GM19397 (cell line): Measurements from ENCODE around the gene AIFM3.

Source experiments
- ATAC-seq: cut with Tn5 transposase; IDR thresholded peaks from one replicate; pipeline ENCODE4 v1.9.1; 2021; ENCODE audit warnings: mild to moderate bottlenecking, moderate library complexity; ENCODE audit not compliant: unreplicated experiment

Gene AIFM3

GRCh38 chr22:21022955-21023614, 56.0 kb downstream of the AIFM3 start:
- no peak for ATAC-seq

DNA sequence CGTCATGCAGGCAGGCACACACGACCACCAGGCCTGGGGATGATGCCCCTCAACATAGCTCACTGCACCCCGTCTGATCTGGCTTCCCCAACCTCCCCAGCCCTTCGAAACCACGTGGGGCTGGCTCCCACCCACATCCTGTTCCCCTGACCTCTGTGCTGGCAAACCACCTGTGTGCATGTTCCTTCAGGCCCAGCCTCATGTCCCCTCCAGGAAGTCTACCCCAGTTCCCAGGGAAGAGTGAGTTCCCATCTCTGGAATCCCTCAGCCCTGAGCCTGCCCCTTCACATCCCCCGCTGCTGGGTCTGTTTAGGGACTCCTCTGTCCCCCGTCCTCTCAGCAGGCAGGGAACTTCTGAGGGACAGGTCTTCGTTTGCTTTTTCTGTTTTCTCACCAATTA, 58.2 kb downstream of the AIFM3 start:
- ATAC-seq, result no peak

- no peak for ATAC-seq
These were observed 59.0 kb downstream of the AIFM3 start for GRCh38 chr22:21025763-21026755.

DNA sequence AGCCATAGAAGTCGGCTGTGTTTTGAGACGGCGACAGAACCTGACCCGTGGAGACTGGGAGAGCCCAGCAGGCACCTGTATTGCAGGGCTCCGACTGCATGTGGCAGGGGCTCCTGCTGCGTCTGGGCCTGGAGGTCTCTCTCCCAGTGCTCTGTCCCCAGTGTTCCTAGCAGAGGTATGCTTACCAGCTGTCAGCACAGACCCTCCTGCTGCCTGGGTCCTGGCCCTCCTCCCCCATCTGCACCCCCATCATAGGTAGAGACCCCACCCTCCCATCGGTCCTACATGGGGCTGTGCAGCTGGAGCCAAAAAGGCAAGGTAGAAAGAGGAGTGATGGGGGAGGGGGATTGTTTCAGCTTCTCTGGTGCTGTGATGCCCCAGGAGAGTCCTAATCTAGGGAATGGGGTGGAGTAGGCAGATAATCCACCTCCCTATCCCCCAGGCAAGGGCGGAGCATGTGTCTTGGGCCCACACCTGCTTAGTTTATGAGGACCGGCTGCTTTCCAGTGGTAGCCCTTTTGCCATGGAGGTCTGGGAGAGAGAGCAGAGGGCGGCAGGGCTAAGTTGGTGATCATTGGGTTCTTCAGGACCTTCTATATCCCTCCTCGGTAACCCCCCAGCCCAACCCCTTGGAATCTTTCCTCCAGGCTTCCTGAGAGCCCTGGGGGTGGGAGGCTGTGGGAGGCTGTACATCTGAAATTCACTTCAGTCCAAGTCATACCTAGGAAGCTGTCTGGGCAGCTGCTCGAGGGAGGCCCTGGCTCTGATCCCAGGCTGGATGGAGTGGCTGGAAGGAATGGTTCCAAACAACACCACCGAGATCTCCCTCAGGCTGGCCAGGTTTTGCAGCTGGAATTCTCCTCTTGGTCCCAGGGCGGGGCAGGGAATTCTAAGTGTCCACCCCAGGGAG, 60.0 kb downstream of the AIFM3 start:
- ATAC-seq, result no peak

DNA sequence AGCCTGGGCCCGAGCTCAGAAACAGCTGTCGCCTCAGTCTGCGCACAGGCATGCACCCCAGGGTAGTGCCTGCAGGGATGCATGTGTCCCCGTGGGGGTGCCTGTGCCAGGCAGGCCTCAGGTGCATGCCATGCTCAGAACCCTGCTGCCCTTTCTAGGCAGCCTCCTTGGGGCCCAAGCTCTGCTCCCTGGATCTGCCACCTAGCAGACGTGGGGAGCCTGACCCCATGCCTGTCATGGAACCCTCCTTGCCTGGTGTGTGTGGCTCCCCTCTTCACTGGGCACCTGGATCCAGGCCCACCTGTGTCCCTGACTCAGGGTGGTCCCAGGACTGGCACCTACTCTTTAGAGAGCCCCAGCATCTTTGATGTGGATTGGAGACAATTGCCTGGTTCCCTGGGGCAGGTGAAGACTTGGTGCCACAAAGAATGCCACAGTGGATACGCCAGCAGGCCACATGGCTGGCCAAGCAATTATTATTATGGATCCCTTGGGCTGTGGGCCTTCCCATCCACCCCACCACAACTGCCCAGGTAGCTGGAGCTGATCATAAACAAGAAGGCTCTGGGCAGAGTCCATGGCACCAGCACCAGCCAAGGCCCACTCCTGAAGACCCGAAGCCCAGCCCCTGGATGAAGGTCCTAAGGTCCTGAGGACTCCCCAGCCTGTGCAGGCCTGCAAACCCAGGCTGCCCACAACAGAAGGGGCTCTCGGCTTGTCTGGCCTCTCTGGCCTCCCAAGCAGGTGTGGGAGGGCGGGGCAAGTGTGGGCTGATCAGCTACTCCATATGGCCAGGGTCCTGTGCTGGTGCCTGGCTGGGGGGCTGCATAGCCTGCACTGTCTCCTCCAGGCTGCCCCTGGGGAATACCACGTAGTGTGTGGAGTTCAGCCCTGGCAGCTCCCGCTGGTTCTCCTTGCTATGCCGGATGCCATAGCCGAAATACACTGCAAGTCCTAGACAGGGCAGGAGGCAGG, 61.5 kb downstream of the AIFM3 start:
- no peak for ATAC-seq

DNA sequence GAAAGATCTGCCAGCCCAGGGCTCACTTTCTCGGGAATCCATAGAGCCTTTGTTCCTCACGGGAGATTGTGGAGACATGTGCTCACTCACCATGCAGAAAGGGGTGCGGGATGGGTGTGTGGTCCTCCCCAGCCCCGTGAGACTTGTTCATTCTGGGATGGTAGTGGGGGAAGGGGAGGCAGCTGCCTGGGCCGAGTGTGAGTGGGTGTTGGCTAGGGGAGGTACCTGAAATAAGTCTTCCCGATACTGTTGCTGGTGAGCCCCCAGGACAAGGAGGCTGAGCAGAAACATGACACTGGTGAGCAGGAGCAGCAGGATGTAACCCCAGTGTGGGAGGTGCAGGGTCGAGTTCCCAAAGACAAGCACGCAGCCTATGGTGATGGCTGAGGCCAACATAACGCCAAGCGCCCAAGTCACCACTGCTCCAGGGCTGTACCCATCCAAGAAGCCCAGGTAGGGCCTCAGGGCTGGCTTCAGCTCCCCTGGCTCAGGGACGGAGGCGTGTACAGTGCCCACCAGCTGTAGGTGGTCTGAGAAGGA, 62.5 kb downstream of the AIFM3 start:
- no peak for ATAC-seq

DNA sequence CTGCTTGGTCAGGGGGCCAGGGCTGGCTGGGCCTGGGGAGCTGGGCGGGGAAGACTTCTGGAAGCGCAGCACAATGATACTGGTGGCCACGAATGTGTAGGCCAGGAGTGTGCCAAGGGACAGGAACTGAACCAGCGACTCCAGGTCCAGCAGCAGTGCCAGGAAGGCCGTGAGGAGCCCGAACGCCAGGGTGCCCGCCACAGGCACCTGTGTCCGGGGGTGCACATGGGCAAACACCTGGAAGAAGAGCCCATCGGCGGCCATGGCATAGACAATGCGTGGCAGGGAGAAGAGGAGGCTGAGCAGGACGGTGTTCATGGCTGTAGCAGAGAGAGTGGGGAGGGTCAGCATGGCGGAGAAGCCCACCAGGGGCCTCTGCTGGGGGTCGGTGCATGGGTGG, 63.0 kb downstream of the AIFM3 start:
- no peak for ATAC-seq
